ENCODE data around the gene NPAT.

GRCh38 chr11:108137212-108137611 is 85.2 kb downstream of the NPAT start:
- no peak for TF ChIP-seq CTCF (IDR thresholded peaks at IDR 0.05; ENCODE audit: insufficient read depth, low read length)
- no peak for TF ChIP-seq SPI1 (IDR thresholded peaks at IDR 0.05; ENCODE audit: borderline replicate concordance, low read depth)
- TF ChIP-seq POLR2AphosphoS5 (IDR thresholded peaks at IDR 0.05; ENCODE audit: low read depth) = no peak

Data from HL-60 (cell line).